Airway epithelial cell (primary cell): Measurements from ENCODE around the gene PGK1. TPM values are rescaled to one million over a fixed set of nuclear protein-coding genes. Genes with fewer than 3 reads are reported as not detected.

Experiments
- total RNA-seq: library from RNA; depleted of rRNA; stranded (reverse); fragments of >200 nt; gene quantifications from 2 replicates; pipeline ENCODE4 v1.2.3, GENCODE V29; 2015

The PGK1 gene
- 534 and 950 TPM in 2 replicates for total RNA-seq

GRCh38 chrX:78103623-78104446 is at the start of gene PGK1:
TSS of gene PGK1 (plus strand) at chrX:78104248. CDS start at chrX:78104341, 93 bp downstream.

GRCh38 chrX:78139160-78140123 is 35.4 kb downstream of the PGK1 start, which contains the start of gene TAF9B:
TSS of gene TAF9B (minus strand) at chrX:78139650. CDS start at chrX:78139611, 39 bp downstream.

Other genes with a start within 250 kb of the PGK1 start
- gene MAGT1, start 208.8 kb upstream of the PGK1 start, total RNA-seq, result 41.4 and 46.4 TPM in 2 replicates
- 383 and 553 TPM in 2 replicates for gene COX7B, start 204.8 kb upstream of the PGK1 start, total RNA-seq
- gene ATP7A, start 193.6 kb upstream of the PGK1 start, total RNA-seq, result 6.7 and 8.0 TPM in 2 replicates
- not detected in 2 replicates for gene PGAM4, start 134.6 kb upstream of the PGK1 start, total RNA-seq
- gene TAF9B, start 35.4 kb downstream of the PGK1 start, total RNA-seq, result 8.7 and 12.1 TPM in 2 replicates
- not detected in 2 replicates for gene CYSLTR1, start 223.4 kb downstream of the PGK1 start, total RNA-seq